Testis (tissue), 2 donors: ENCODE results near the gene SCEL.

Experiments
- POLR2A ChIP-seq: fragments of 450-650 bp; IDR thresholded peaks from one replicate; pipeline ENCODE4 v1.6.1; 2017; ENCODE audit warnings: antibody characterized with exemption, mild to moderate bottlenecking, moderate library complexity
- TF ChIP-seq, protein P1 (sequence below), 3 experiments: fragments of 450-650 bp in 2 of 3; fragments of 200-600 bp in 1 of 3; sonication (generic) in 1 of 3; IDR thresholded peaks; one replicate each; pipeline ENCODE4 v1.5.1; 2016 to 2019; ENCODE audit warnings: antibody characterized with exemption in 3 of 3, mild to moderate bottlenecking in 2 of 3, moderate library complexity in 1 of 3

DNA sequence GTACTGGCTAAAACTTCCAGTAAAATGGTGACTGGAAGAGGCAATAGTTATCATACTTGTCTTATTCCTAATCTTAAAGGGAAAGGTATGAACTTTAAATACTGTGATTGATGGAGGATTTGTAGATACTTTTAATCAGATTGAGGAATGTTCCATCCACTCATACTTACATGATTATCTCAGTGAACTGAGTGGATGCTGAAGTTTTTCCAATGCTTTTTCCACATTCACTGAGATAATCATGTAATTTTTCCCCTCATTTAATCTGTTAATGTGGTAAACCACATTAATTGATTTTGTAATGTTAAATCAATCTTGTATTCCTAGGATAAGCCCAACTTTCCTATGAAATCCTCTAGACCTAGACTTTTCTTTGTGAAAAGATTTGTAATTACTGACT is 17.2 kb upstream of the SCEL start:
- TF ChIP-seq, protein P1, sequence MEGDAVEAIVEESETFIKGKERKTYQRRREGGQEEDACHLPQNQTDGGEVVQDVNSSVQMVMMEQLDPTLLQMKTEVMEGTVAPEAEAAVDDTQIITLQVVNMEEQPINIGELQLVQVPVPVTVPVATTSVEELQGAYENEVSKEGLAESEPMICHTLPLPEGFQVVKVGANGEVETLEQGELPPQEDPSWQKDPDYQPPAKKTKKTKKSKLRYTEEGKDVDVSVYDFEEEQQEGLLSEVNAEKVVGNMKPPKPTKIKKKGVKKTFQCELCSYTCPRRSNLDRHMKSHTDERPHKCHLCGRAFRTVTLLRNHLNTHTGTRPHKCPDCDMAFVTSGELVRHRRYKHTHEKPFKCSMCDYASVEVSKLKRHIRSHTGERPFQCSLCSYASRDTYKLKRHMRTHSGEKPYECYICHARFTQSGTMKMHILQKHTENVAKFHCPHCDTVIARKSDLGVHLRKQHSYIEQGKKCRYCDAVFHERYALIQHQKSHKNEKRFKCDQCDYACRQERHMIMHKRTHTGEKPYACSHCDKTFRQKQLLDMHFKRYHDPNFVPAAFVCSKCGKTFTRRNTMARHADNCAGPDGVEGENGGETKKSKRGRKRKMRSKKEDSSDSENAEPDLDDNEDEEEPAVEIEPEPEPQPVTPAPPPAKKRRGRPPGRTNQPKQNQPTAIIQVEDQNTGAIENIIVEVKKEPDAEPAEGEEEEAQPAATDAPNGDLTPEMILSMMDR (IDR thresholded peaks at IDR 0.05): no peak
- no peak for TF ChIP-seq POLR2A
